ENCODE results near the gene COL6A5. TPM values are rescaled to one million over a fixed set of nuclear protein-coding genes. Genes with fewer than 3 reads are reported as not detected.
"Not testable (repeated sequence)": the region's sequence is repeated elsewhere in the genome, so short reads cannot be mapped to it uniquely, and the experiment has no call there.

COL6A5 gene
- 0.54 TPM for total RNA-seq

GRCh38 chr3:130345487-130346079 lies at the start of gene COL6A5:
Gene COL6A5 (plus strand): TSS chr3:130345672. CDS start chr3:130373639, 27,967 bp downstream.
- peak in 1 of 3 donors; percentile 10 for DNase-seq (ENCODE audit: low read depth in 2 of 3, low spot score in 2 of 3)

- DNase-seq (ENCODE audit: low read depth in 2 of 3, low spot score in 2 of 3), result no peak
Measured at GRCh38 chr3:130299531-130299930, 45.9 kb upstream of the COL6A5 start.

- no peak for DNase-seq (ENCODE audit: low read depth in 2 of 3, low spot score in 2 of 3)
Measured at GRCh38 chr3:130300888-130301287, 44.6 kb upstream of the COL6A5 start.

- no peak for DNase-seq (ENCODE audit: low read depth in 2 of 3, low spot score in 2 of 3)
Measured at GRCh38 chr3:130310109-130310508, 35.4 kb upstream of the COL6A5 start.

GRCh38 chr3:130312374-130312773 lies 33.1 kb upstream of the COL6A5 start:
- no peak for DNase-seq (ENCODE audit: low read depth in 2 of 3, low spot score in 2 of 3)

- DNase-seq (ENCODE audit: low read depth in 2 of 3, low spot score in 2 of 3), result no peak
Measured at GRCh38 chr3:130316169-130316568, 29.3 kb upstream of the COL6A5 start.

- DNase-seq (ENCODE audit: low read depth in 2 of 3, low spot score in 2 of 3), result no peak
Measured at GRCh38 chr3:130323503-130323902, 22.0 kb upstream of the COL6A5 start.

- DNase-seq (ENCODE audit: low read depth in 2 of 3, low spot score in 2 of 3), result no peak
Measured at GRCh38 chr3:130340766-130341165, 4.7 kb upstream of the COL6A5 start.

- no peak for DNase-seq (ENCODE audit: low read depth in 2 of 3, low spot score in 2 of 3)
Measured at GRCh38 chr3:130341388-130341787, 4.1 kb upstream of the COL6A5 start.

GRCh38 chr3:130341882-130342281 lies 3.6 kb upstream of the COL6A5 start:
- DNase-seq (ENCODE audit: low read depth in 2 of 3, low spot score in 2 of 3), result no peak

- DNase-seq (ENCODE audit: low read depth in 2 of 3, low spot score in 2 of 3), result no peak
Measured at GRCh38 chr3:130342821-130343661, 2.4 kb upstream of the COL6A5 start.

GRCh38 chr3:130348258-130348657 lies 2.8 kb downstream of the COL6A5 start:
- not testable (repeated sequence) for DNase-seq (ENCODE audit: low read depth in 2 of 3, low spot score in 2 of 3)

- peak in 2 of 3 donors; percentile 25 to 64 for DNase-seq (ENCODE audit: low read depth in 2 of 3, low spot score in 2 of 3)
Measured at GRCh38 chr3:130354430-130354829, 9.0 kb downstream of the COL6A5 start.

- no peak for DNase-seq (ENCODE audit: low read depth in 2 of 3, low spot score in 2 of 3)
Measured at GRCh38 chr3:130374033-130374432, 28.6 kb downstream of the COL6A5 start.

- DNase-seq (ENCODE audit: low read depth in 2 of 3, low spot score in 2 of 3), result no peak
Measured at GRCh38 chr3:130374908-130375307, 29.4 kb downstream of the COL6A5 start.

- peak in 1 of 3 donors; percentile 11 for DNase-seq (ENCODE audit: low read depth in 2 of 3, low spot score in 2 of 3)
Measured at GRCh38 chr3:130377960-130378676, 32.6 kb downstream of the COL6A5 start.

GRCh38 chr3:130378677-130379191 lies 33.3 kb downstream of the COL6A5 start:
- DNase-seq (ENCODE audit: low read depth in 2 of 3, low spot score in 2 of 3), result no peak

GRCh38 chr3:130379274-130379673 lies 33.8 kb downstream of the COL6A5 start:
- no peak for DNase-seq (ENCODE audit: low read depth in 2 of 3, low spot score in 2 of 3)

GRCh38 chr3:130380398-130380797 lies 34.9 kb downstream of the COL6A5 start:
- DNase-seq (ENCODE audit: low read depth in 2 of 3, low spot score in 2 of 3), result no peak

GRCh38 chr3:130383424-130383823 lies 38.0 kb downstream of the COL6A5 start:
- DNase-seq (ENCODE audit: low read depth in 2 of 3, low spot score in 2 of 3), result no peak

GRCh38 chr3:130384476-130385025 lies 39.1 kb downstream of the COL6A5 start:
- no peak for DNase-seq (ENCODE audit: low read depth in 2 of 3, low spot score in 2 of 3)

All from hematopoietic multipotent progenitor cell (in vitro differentiated cells).